Cardiac muscle cell (in vitro differentiated cells and primary cell): ENCODE data around the gene DGKI. TPM values are rescaled to one million over a fixed set of nuclear protein-coding genes. Genes with fewer than 3 reads are reported as not detected.

Experiments
- DNase-seq, 2 donors: peaks; one replicate each; pipeline versions ENCODE4 v3.0.0 to v3.0.0-alpha.2; 2010 to 2017; ENCODE audit warnings: low read depth in 1 of 2, low spot score in 1 of 2
- H3K27ac ChIP-seq: fragments of 200-600 bp; sonication (generic); 2 replicates; pipeline ENCODE4 v1.5.1; 2016
- H3K27me3 ChIP-seq: fragments of 200-600 bp; sonication (generic); 2 replicates; pipeline ENCODE4 v1.6.0; 2016; ENCODE audit warnings: control low read depth
- H3K36me3 ChIP-seq: fragments of 200-600 bp; sonication (generic); 2 replicates; pipeline ENCODE4 v1.5.1; 2016; ENCODE audit warnings: control low read depth
- H3K4me1 ChIP-seq: fragments of 200-600 bp; sonication (generic); 2 replicates; pipeline ENCODE4 v1.8.1; 2017; ENCODE audit warnings: low read depth, mild to moderate bottlenecking, mixed run types
- H3K4me3 ChIP-seq: fragments of 200-600 bp; sonication (generic); 2 replicates; pipeline ENCODE4 v1.5.1; 2016; ENCODE audit warnings: mild to moderate bottlenecking
- H3K9me3 ChIP-seq: fragments of 200-600 bp; sonication (generic); 2 replicates; pipeline ENCODE4 v1.5.1; 2017; ENCODE audit warnings: low read depth, mild to moderate bottlenecking, control low read depth
- CTCF ChIP-seq: IDR thresholded peaks from 2 replicates; pipeline ENCODE4 v1.5.1; 2012; ENCODE audit warnings: low read depth, mild to moderate bottlenecking, low read length
- polyA plus RNA-seq: library from polyadenylated mRNA; unstranded; fragments of >200 nt; fragmentation: Nextera tagmentation; extraction: Ambion mirVana; gene quantifications from 2 replicates; pipeline ENCODE4 v1.2.1, GENCODE V29; 2016
- total RNA-seq: library from RNA; depleted of rRNA; stranded (reverse); fragments of >200 nt; gene quantifications from 2 replicates; pipeline ENCODE4 v1.2.3, GENCODE V29; 2016

DGKI gene
- total and polyA plus RNA-seq, 2 experiments from 2014 or later, result 35.0 to 52.7 TPM

- no peak overlapping the region for H3K27ac ChIP-seq
- peaks cover 3% of the 10 kb centered on the region for H3K4me1 ChIP-seq
- H3K36me3 ChIP-seq, result no peaks in the 10 kb centered on the region
- no peak overlapping the region for H3K4me3 ChIP-seq
- TF ChIP-seq CTCF, result no peak
- no peaks in the 10 kb centered on the region for H3K27me3 ChIP-seq
- no peak for DNase-seq
- peaks cover 4% of the 10 kb centered on the region for H3K9me3 ChIP-seq
Measured at GRCh38 chr7:137354961-137355360, 491.8 kb downstream of the DGKI start.

- no peak for TF ChIP-seq CTCF
- peaks cover 3% of the 10 kb centered on the region for H3K4me1 ChIP-seq
- no peak overlapping the region for H3K27ac ChIP-seq
- peaks cover 4% of the 10 kb centered on the region for H3K9me3 ChIP-seq
- no peaks in the 10 kb centered on the region for H3K27me3 ChIP-seq
- peak in 1 of 2 donors; percentile 63 for DNase-seq
- no peak overlapping the region for H3K4me3 ChIP-seq
- H3K36me3 ChIP-seq, result no peaks in the 10 kb centered on the region
Measured at GRCh38 chr7:137354396-137354795, 492.4 kb downstream of the DGKI start.

GRCh38 chr7:137351941-137352340, 494.8 kb downstream of the DGKI start:
- TF ChIP-seq CTCF, result no peak
- H3K27ac ChIP-seq, result no peak overlapping the region
- peaks cover 3% of the 10 kb centered on the region for H3K4me1 ChIP-seq
- DNase-seq, result no peak
- H3K36me3 ChIP-seq, result no peaks in the 10 kb centered on the region
- no peak overlapping the region for H3K4me3 ChIP-seq
- no peaks in the 10 kb centered on the region for H3K9me3 ChIP-seq
- no peaks in the 10 kb centered on the region for H3K27me3 ChIP-seq

GRCh38 chr7:137345799-137346449, 500.9 kb downstream of the DGKI start:
- no peaks in the 10 kb centered on the region for H3K36me3 ChIP-seq
- TF ChIP-seq CTCF, result no peak
- H3K4me1 ChIP-seq, result peaks cover 23% of the 10 kb centered on the region
- no peaks in the 10 kb centered on the region for H3K27me3 ChIP-seq
- H3K4me3 ChIP-seq, result no peak overlapping the region
- no peak overlapping the region for H3K27ac ChIP-seq
- peak in 1 of 2 donors; percentile 14 for DNase-seq
- no peaks in the 10 kb centered on the region for H3K9me3 ChIP-seq

GRCh38 chr7:137343281-137343841, 503.4 kb downstream of the DGKI start, which contains the start of gene PTN:
Gene PTN (minus strand): TSS chr7:137343733. CDS start chr7:137254973, 88,760 bp downstream.
- Histone ChIP-seq H3K4me1 (peaks cover 20% of the 10 kb centered on the region), H3K4me3 (peak within 1 kb of the TSS; percentile 44), H3K27me3 (no peaks in the 10 kb centered on the region), H3K9me3 (no peaks in the 10 kb centered on the region), H3K36me3 (no peaks in the 10 kb centered on the region), H3K27ac (peak within 1 kb of the TSS; percentile 71)
- no peak for TF ChIP-seq CTCF
- peak; percentile 53 to 69 for DNase-seq
